Measurements from ENCODE around the gene MAF. TPM values are rescaled to one million over a fixed set of nuclear protein-coding genes. Genes with fewer than 3 reads are reported as not detected.

MAF gene
- total and polyA plus RNA-seq, 2 donors (not counting 1 experiment from before 2014, with no cell fraction given) = 6.6 to 27.7 TPM

GRCh38 chr16:79628988-79629387 is 28.5 kb upstream of the MAF start:
- no peak overlapping the region for H3K9ac ChIP-seq (ENCODE audit: insufficient read depth, low read length)
- H3K4me2 ChIP-seq (ENCODE audit: extremely low read depth, insufficient read depth, low read length) = no peak overlapping the region
- no peak overlapping the region for H3K4me3 ChIP-seq (replicated peaks in 1 of 4; ENCODE audit: control extremely low read depth in 1 of 4, insufficient read depth in 1 of 4, low read depth in 3 of 4, low read length in 4 of 4)
- TF ChIP-seq EZH2 (IDR thresholded peaks at IDR 0.05; ENCODE audit: low read length, missing control alignments) (no peak), CTCF (conservative IDR thresholded peaks at IDR 0.05 in 1 of 2, IDR thresholded peaks at IDR 0.05 in 1 of 2; ENCODE audit: low read depth in 1 of 2, low read length in 2 of 2) (no peak)
- DNase-seq (ENCODE audit: low read depth in 2 of 2) = peak in 1 of 2 donors; percentile 62
- H2AFZ ChIP-seq (ENCODE audit: low read length) = no peak overlapping the region
- H3K36me3 ChIP-seq (ENCODE audit: control insufficient read depth, insufficient read depth, low read length) = no peaks in the 10 kb centered on the region
- no peaks in the 10 kb centered on the region for H3K79me2 ChIP-seq (ENCODE audit: control insufficient read depth, insufficient read depth, low read length)
- no peaks in the 10 kb centered on the region for H3K27me3 ChIP-seq (ENCODE audit: control insufficient read depth, insufficient read depth, low read length)
- H4K20me1 ChIP-seq (ENCODE audit: control insufficient read depth, extremely low read depth, insufficient read depth, low read length) = no peaks in the 10 kb centered on the region
- no peaks in the 10 kb centered on the region for H3K4me1 ChIP-seq (ENCODE audit: control insufficient read depth, extremely low read depth, insufficient read depth, low read length)
- H3K9me3 ChIP-seq (ENCODE audit: control insufficient read depth, insufficient read depth, low read depth, low read length) = no peaks in the 10 kb centered on the region
- no peak overlapping the region for H3K27ac ChIP-seq (ENCODE audit: insufficient read depth, low read length)

GRCh38 chr16:79628501-79628975 is 28.0 kb upstream of the MAF start:
- no peaks in the 10 kb centered on the region for H4K20me1 ChIP-seq (ENCODE audit: control insufficient read depth, extremely low read depth, insufficient read depth, low read length)
- no peak overlapping the region for H3K4me2 ChIP-seq (ENCODE audit: extremely low read depth, insufficient read depth, low read length)
- no peak overlapping the region for H3K4me3 ChIP-seq (replicated peaks in 1 of 4; ENCODE audit: control extremely low read depth in 1 of 4, insufficient read depth in 1 of 4, low read depth in 3 of 4, low read length in 4 of 4)
- H3K27me3 ChIP-seq (ENCODE audit: control insufficient read depth, insufficient read depth, low read length) = no peaks in the 10 kb centered on the region
- H3K27ac ChIP-seq (ENCODE audit: insufficient read depth, low read length) = no peak overlapping the region
- no peaks in the 10 kb centered on the region for H3K79me2 ChIP-seq (ENCODE audit: control insufficient read depth, insufficient read depth, low read length)
- H3K9me3 ChIP-seq (ENCODE audit: control insufficient read depth, insufficient read depth, low read depth, low read length) = no peaks in the 10 kb centered on the region
- no peak overlapping the region for H2AFZ ChIP-seq (ENCODE audit: low read length)
- TF ChIP-seq EZH2 (IDR thresholded peaks at IDR 0.05; ENCODE audit: low read length, missing control alignments) (no peak), CTCF (conservative IDR thresholded peaks at IDR 0.05 in 1 of 2, IDR thresholded peaks at IDR 0.05 in 1 of 2; ENCODE audit: low read depth in 1 of 2, low read length in 2 of 2) (no peak)
- H3K36me3 ChIP-seq (ENCODE audit: control insufficient read depth, insufficient read depth, low read length) = no peaks in the 10 kb centered on the region
- no peak overlapping the region for H3K9ac ChIP-seq (ENCODE audit: insufficient read depth, low read length)
- no peaks in the 10 kb centered on the region for H3K4me1 ChIP-seq (ENCODE audit: control insufficient read depth, extremely low read depth, insufficient read depth, low read length)
- DNase-seq (ENCODE audit: low read depth in 2 of 2) = peak; percentile 78 to 96

- no peaks in the 10 kb centered on the region for H3K79me2 ChIP-seq (ENCODE audit: control insufficient read depth, insufficient read depth, low read length)
- H2AFZ ChIP-seq (ENCODE audit: low read length) = no peak overlapping the region
- H3K27me3 ChIP-seq (ENCODE audit: control insufficient read depth, insufficient read depth, low read length) = peaks cover 3% of the 10 kb centered on the region
- H3K36me3 ChIP-seq (ENCODE audit: control insufficient read depth, insufficient read depth, low read length) = no peaks in the 10 kb centered on the region
- H3K9me3 ChIP-seq (ENCODE audit: control insufficient read depth, insufficient read depth, low read depth, low read length) = no peaks in the 10 kb centered on the region
- H4K20me1 ChIP-seq (ENCODE audit: control insufficient read depth, extremely low read depth, insufficient read depth, low read length) = no peaks in the 10 kb centered on the region
- H3K4me2 ChIP-seq (ENCODE audit: extremely low read depth, insufficient read depth, low read length) = no peak overlapping the region
- DNase-seq (ENCODE audit: low read depth in 2 of 2) = no peak
- no peak overlapping the region for H3K4me3 ChIP-seq (replicated peaks in 1 of 4; ENCODE audit: control extremely low read depth in 1 of 4, insufficient read depth in 1 of 4, low read depth in 3 of 4, low read length in 4 of 4)
- H3K9ac ChIP-seq (ENCODE audit: insufficient read depth, low read length) = no peak overlapping the region
- TF ChIP-seq CTCF (conservative IDR thresholded peaks at IDR 0.05 in 1 of 2, IDR thresholded peaks at IDR 0.05 in 1 of 2; ENCODE audit: low read depth in 1 of 2, low read length in 2 of 2) (no peak), EZH2 (IDR thresholded peaks at IDR 0.05; ENCODE audit: low read length, missing control alignments) (no peak)
- H3K27ac ChIP-seq (ENCODE audit: insufficient read depth, low read length) = no peak overlapping the region
- no peaks in the 10 kb centered on the region for H3K4me1 ChIP-seq (ENCODE audit: control insufficient read depth, extremely low read depth, insufficient read depth, low read length)
Observed at GRCh38 chr16:79627092-79627491, 26.6 kb upstream of the MAF start.
